SK-N-DZ (cell line): ENCODE data around the gene DNASE1L3.

Source experiments
- DNase-seq: peaks from one replicate; pipeline ENCODE4 v3.0.0-alpha.2; 2015; ENCODE audit warnings: low spot score

DNASE1L3 gene

GRCh38 chr3:58161435-58162398, 49.1 kb downstream of the DNASE1L3 start:
- DNase-seq: no peak

- no peak for DNase-seq
These were observed 50.4 kb downstream of the DNASE1L3 start for GRCh38 chr3:58160399-58160798.

GRCh38 chr3:58158442-58159153, 52.2 kb downstream of the DNASE1L3 start:
- no peak for DNase-seq

GRCh38 chr3:58157700-58158099, 53.1 kb downstream of the DNASE1L3 start:
- DNase-seq: no peak

GRCh38 chr3:58155838-58156237, 54.9 kb downstream of the DNASE1L3 start:
- no peak for DNase-seq

- no peak for DNase-seq
These were observed 55.9 kb downstream of the DNASE1L3 start for GRCh38 chr3:58154626-58155449.

- no peak for DNase-seq
These were observed 57.4 kb downstream of the DNASE1L3 start for GRCh38 chr3:58153371-58153770.

GRCh38 chr3:58152225-58153015, 58.4 kb downstream of the DNASE1L3 start:
- DNase-seq: no peak

GRCh38 chr3:58151637-58152036, 59.1 kb downstream of the DNASE1L3 start:
- no peak for DNase-seq

- no peak for DNase-seq
These were observed 60.0 kb downstream of the DNASE1L3 start for GRCh38 chr3:58150810-58151199.

- no peak for DNase-seq
These were observed 60.5 kb downstream of the DNASE1L3 start for GRCh38 chr3:58150130-58150809.

- DNase-seq: no peak
These were observed 62.7 kb downstream of the DNASE1L3 start for GRCh38 chr3:58148049-58148448.

GRCh38 chr3:58144478-58145325, 66.1 kb downstream of the DNASE1L3 start:
- no peak for DNase-seq

- no peak for DNase-seq
These were observed 67.2 kb downstream of the DNASE1L3 start for GRCh38 chr3:58143417-58144055.
